H9 (cell line): ENCODE data around the gene VAV2. TPM values are rescaled to one million over a fixed set of nuclear protein-coding genes. Genes with fewer than 3 reads are reported as not detected.

ENCODE experiments used
- DNase-seq: peaks from one replicate; pipeline ENCODE4 v3.0.0-alpha.2; 2017
- H2AFZ ChIP-seq: one replicate; pipeline ENCODE4 v1.6.1; 2013; ENCODE audit warnings: mild to moderate bottlenecking, low read length, control low read depth, moderate library complexity
- H2AK5ac ChIP-seq: 2 replicates; pipeline ENCODE4 v1.6.1; 2013; ENCODE audit warnings: low read length, control low read depth, mixed read lengths; ENCODE audit not compliant: insufficient read length
- H2BK120ac ChIP-seq: one replicate; pipeline ENCODE4 v1.6.1; 2013; ENCODE audit warnings: low read depth, mild to moderate bottlenecking, low read length, control low read depth, inconsistent platforms; ENCODE audit not compliant: poor library complexity, severe bottlenecking
- H2BK12ac ChIP-seq: 2 replicates; pipeline ENCODE4 v1.6.1; 2013; ENCODE audit warnings: low read length, control low read depth, mixed read lengths, low read depth; ENCODE audit not compliant: insufficient read length
- H2BK15ac ChIP-seq: 2 replicates; pipeline ENCODE4 v1.6.1; 2013; ENCODE audit warnings: low read depth, low read length, control low read depth
- H2BK20ac ChIP-seq: one replicate; pipeline ENCODE4 v1.6.1; 2013; ENCODE audit warnings: low read depth, mild to moderate bottlenecking, low read length, control low read depth, inconsistent platforms; ENCODE audit not compliant: poor library complexity, severe bottlenecking
- H2BK5ac ChIP-seq: 2 replicates; pipeline ENCODE4 v1.6.1; 2013; ENCODE audit warnings: low read length, control low read depth, mixed read lengths; ENCODE audit not compliant: insufficient read length
- H3K14ac ChIP-seq: 2 replicates; pipeline ENCODE4 v1.6.1; 2013; ENCODE audit warnings: low read length, control low read depth; ENCODE audit not compliant: insufficient read depth
- H3K18ac ChIP-seq: 2 replicates; pipeline ENCODE4 v1.6.1; 2013; ENCODE audit warnings: low read depth, mild to moderate bottlenecking, mixed read lengths, low read length, control low read depth; ENCODE audit not compliant: insufficient read length
- H3K23ac ChIP-seq: 2 replicates; pipeline ENCODE4 v1.6.1; 2013; ENCODE audit warnings: low read length, control low read depth, mixed read lengths, low read depth; ENCODE audit not compliant: insufficient read length
- H3K23me2 ChIP-seq: 2 replicates; pipeline ENCODE4 v1.6.1; 2013; ENCODE audit warnings: low read depth, mild to moderate bottlenecking, mixed read lengths, low read length, control low read depth; ENCODE audit not compliant: insufficient read length, poor library complexity, severe bottlenecking
- H3K27ac ChIP-seq: 2 replicates; pipeline ENCODE4 v1.5.1; 2013; ENCODE audit warnings: low read length, control low read depth, mixed read lengths, low read depth; ENCODE audit not compliant: insufficient read length
- H3K27me3 ChIP-seq: 2 replicates; pipeline ENCODE4 v1.6.1; 2013; ENCODE audit warnings: low read length, control low read depth, inconsistent platforms; ENCODE audit not compliant: insufficient read depth
- H3K4ac ChIP-seq: 2 replicates; pipeline ENCODE4 v1.6.1; 2013; ENCODE audit warnings: low read depth, mild to moderate bottlenecking, control low read depth, inconsistent platforms, low read length, moderate library complexity
- H3K4me1 ChIP-seq: 2 replicates; pipeline ENCODE4 v1.6.1; 2013; ENCODE audit warnings: low read length, control low read depth, inconsistent platforms; ENCODE audit not compliant: insufficient read depth
- H3K4me2 ChIP-seq: 2 replicates; pipeline ENCODE4 v1.6.1; 2013; ENCODE audit warnings: low read length, control low read depth, mixed read lengths; ENCODE audit not compliant: insufficient read length, insufficient read depth
- H3K56ac ChIP-seq: 2 replicates; pipeline ENCODE4 v1.6.1; 2013; ENCODE audit warnings: low read depth, mild to moderate bottlenecking, mixed read lengths, low read length, control low read depth; ENCODE audit not compliant: insufficient read length
- H3K79me1 ChIP-seq: 2 replicates; pipeline ENCODE4 v1.6.1; 2013; ENCODE audit warnings: low read depth, mild to moderate bottlenecking, moderate library complexity, low read length, control low read depth, inconsistent platforms; ENCODE audit not compliant: insufficient read depth, poor library complexity, severe bottlenecking
- H3K79me2 ChIP-seq: 2 replicates; pipeline ENCODE4 v1.6.1; 2013; ENCODE audit warnings: low read length, control low read depth, inconsistent platforms; ENCODE audit not compliant: insufficient read depth
- H3K9ac ChIP-seq: 2 replicates; pipeline ENCODE4 v1.6.1; 2013; ENCODE audit warnings: low read length, control low read depth, mixed read lengths; ENCODE audit not compliant: insufficient read length; ENCODE audit errors: extremely low read depth
- H3K9me3 ChIP-seq: one replicate; pipeline ENCODE4 v1.6.1; 2013; ENCODE audit warnings: low read depth, low read length, inconsistent platforms; ENCODE audit not compliant: control insufficient read depth
- H3T11ph ChIP-seq: one replicate; pipeline ENCODE4 v1.6.1; 2013; ENCODE audit warnings: mild to moderate bottlenecking, low read length, control low read depth, inconsistent platforms
- H4K20me1 ChIP-seq: one replicate; pipeline ENCODE4 v1.6.1; 2013; ENCODE audit not compliant: control insufficient read depth, insufficient read length, insufficient read depth
- H4K5ac ChIP-seq: 2 replicates; pipeline ENCODE4 v1.6.1; 2013; ENCODE audit warnings: low read depth, mild to moderate bottlenecking, mixed read lengths, low read length, control low read depth; ENCODE audit not compliant: insufficient read length
- H4K8ac ChIP-seq: replicated peaks from 2 replicates; pipeline ENCODE4 v1.6.1; 2013; ENCODE audit warnings: low read length, control low read depth, mixed read lengths, low read depth; ENCODE audit not compliant: insufficient read length
- H4K91ac ChIP-seq: 2 replicates; pipeline ENCODE4 v1.6.1; 2013; ENCODE audit warnings: low read depth, mild to moderate bottlenecking, moderate library complexity, mixed read lengths, low read length, control low read depth; ENCODE audit not compliant: insufficient read length
- H3K27ac Mint-ChIP-seq, 3 experiments: 2 replicates in 2 of 3; 3 replicates in 1 of 3; pipeline ENCODE4 v1.8.0; 2020 to 2021; ENCODE audit warnings: mixed read lengths in 3 of 3, mild to moderate bottlenecking in 1 of 3, moderate library complexity in 1 of 3
- H3K27me3 Mint-ChIP-seq: 2 replicates; pipeline ENCODE4 v1.8.0; 2021; ENCODE audit warnings: low read depth, mild to moderate bottlenecking, moderate library complexity, mixed read lengths
- H3K36me3 Mint-ChIP-seq, 3 experiments: 2 replicates in 2 of 3; 3 replicates in 1 of 3; pipeline ENCODE4 v1.8.0; 2020 to 2021; ENCODE audit warnings: low read depth in 3 of 3, mixed read lengths in 3 of 3; ENCODE audit not compliant: insufficient read depth in 1 of 3
- H3K4me1 Mint-ChIP-seq, 2 experiments: 2 replicates each; pipeline ENCODE4 v1.8.0; 2020; ENCODE audit warnings: mixed read lengths in 2 of 2
- H3K4me3 Mint-ChIP-seq, 2 experiments: 2 replicates in 1 of 2; 3 replicates in 1 of 2; pipeline ENCODE4 v1.8.0; 2020 to 2021; ENCODE audit warnings: mild to moderate bottlenecking in 2 of 2, mixed read lengths in 2 of 2, moderate library complexity in 1 of 2
- H3K9me3 Mint-ChIP-seq, 2 experiments: 2 replicates in 1 of 2; 3 replicates in 1 of 2; pipeline ENCODE4 v1.8.0; 2020; ENCODE audit warnings: mild to moderate bottlenecking in 2 of 2, mixed read lengths in 2 of 2, moderate library complexity in 1 of 2
- WGBS: extraction: QIAGEN DNeasy Blood & Tissue Kit; methylation state at CpG from one replicate; pipeline ENCODE4 v1.1.7; 2013; ENCODE audit warnings: missing lambda C conversion rate, low lambda C conversion rate, mixed read lengths; ENCODE audit not compliant: insufficient read length; ENCODE audit errors: extremely low coverage; 5-methylcytosine and 5-hydroxymethylcytosine counted together
- total RNA-seq: library from RNA; stranded (reverse); gene quantifications from 2 replicates; pipeline ENCODE4 v1.2.1, GENCODE V29; 2021
- TF ChIP-seq, protein P1 (sequence below): fragments of 200-600 bp; sonication (generic); conservative IDR thresholded peaks from 3 replicates; pipeline ENCODE4 v1.8.0; 2021; ENCODE audit warnings: antibody characterized with exemption, mild to moderate bottlenecking

The VAV2 gene
- total RNA-seq, 1 experiment from 2014 or later, result 58.7 TPM

DNA sequence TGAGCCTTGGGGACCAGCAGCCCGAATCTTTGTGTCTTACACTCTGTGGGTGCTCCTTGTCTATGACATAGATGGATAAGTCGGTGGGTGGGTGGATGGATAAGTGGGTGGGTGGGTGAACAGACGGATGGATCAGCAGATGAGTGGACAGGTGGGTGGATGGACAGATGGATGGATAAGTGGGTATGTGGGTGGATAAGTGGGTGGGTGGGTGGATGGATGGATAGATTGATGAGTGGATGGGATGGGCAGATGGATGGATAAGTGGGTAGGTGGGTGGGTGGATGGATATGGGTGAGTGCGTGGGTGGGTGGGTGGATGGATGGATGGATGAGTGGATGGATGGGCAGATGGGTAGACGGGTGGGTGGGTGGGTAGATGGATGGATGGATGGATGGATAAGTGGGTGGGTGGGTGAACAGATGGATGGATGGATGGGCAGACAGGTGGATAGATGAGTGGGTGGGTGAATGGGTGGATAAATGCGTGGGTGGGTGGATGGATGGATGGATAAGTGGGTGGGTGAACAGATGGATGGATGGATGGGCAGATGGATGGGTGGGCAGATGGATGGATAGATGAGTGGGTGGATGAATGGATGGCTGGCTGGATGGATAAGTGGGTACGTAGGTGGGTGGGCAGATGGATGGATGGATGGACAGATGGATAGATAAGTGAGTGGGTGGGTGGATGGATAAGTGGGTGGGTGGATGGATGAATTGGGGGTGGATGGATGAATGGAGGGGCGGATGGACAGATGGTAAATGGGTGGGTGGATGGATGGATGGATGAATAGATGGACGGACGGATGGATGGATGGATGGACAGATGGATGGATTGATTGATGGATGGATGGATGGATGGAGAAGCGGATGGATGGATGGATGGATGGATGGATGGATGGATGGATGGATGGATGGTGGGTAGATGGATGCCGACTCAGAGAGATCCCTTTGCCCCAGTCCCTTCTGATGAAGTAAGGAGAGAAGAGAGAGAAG lies 121.2 kb downstream of the VAV2 start:
- TF ChIP-seq, protein P1, sequence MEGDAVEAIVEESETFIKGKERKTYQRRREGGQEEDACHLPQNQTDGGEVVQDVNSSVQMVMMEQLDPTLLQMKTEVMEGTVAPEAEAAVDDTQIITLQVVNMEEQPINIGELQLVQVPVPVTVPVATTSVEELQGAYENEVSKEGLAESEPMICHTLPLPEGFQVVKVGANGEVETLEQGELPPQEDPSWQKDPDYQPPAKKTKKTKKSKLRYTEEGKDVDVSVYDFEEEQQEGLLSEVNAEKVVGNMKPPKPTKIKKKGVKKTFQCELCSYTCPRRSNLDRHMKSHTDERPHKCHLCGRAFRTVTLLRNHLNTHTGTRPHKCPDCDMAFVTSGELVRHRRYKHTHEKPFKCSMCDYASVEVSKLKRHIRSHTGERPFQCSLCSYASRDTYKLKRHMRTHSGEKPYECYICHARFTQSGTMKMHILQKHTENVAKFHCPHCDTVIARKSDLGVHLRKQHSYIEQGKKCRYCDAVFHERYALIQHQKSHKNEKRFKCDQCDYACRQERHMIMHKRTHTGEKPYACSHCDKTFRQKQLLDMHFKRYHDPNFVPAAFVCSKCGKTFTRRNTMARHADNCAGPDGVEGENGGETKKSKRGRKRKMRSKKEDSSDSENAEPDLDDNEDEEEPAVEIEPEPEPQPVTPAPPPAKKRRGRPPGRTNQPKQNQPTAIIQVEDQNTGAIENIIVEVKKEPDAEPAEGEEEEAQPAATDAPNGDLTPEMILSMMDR, result no peak

More for the DNA sequence above, 121.2 kb downstream of the VAV2 start:
- peaks cover 23 to 25% of the 10 kb centered on the region in 2 experiments for H3K4me1 Mint-ChIP-seq
- Histone ChIP-seq H3K14ac (no peak overlapping the region), H2BK5ac (no peak overlapping the region), H3K9me3 (peaks cover under 1% of the 10 kb centered on the region), H4K5ac (no peak overlapping the region), H4K91ac (no peak overlapping the region), H3K79me2 (no peaks in the 10 kb centered on the region; the same call in 1 of the 2 replicates), H3K79me1 (no peaks in the 10 kb centered on the region), H3K4me1 (no peaks in the 10 kb centered on the region), H3K27ac (no peak overlapping the region), H3K18ac (no peak overlapping the region), H2BK12ac (no peak overlapping the region), H2BK120ac (no peak overlapping the region), H2AK5ac (no peak overlapping the region), H3K23ac (no peak overlapping the region), H3K56ac (no peak overlapping the region), H4K8ac (no peak overlapping the region), H2BK20ac (no peak overlapping the region), H4K20me1 (peaks cover 2% of the 10 kb centered on the region), H3K9ac (no peak overlapping the region), H3K4me2 (no peak overlapping the region), H2AFZ (no peak overlapping the region), H3K23me2 (no peaks in the 10 kb centered on the region), H2BK15ac (no peak overlapping the region), H3K4ac (no peak overlapping the region), H3T11ph (no peak overlapping the region), H3K27me3 (no peaks in the 10 kb centered on the region)
- H3K9me3 Mint-ChIP-seq, result peaks cover 4 to 7% of the 10 kb centered on the region in 2 experiments
- no peak overlapping the region for H3K4me3 Mint-ChIP-seq
- H3K36me3 Mint-ChIP-seq, result peaks cover 4 to 12% (median 5%) of the 10 kb centered on the region in 3 experiments
- no peak for DNase-seq
- 100% methylated on average over 1 of the region's 12 CpGs for WGBS
- H3K27ac Mint-ChIP-seq, result no peak overlapping the region; a peak in 1 of 7 replicates
- no peaks in the 10 kb centered on the region for H3K27me3 Mint-ChIP-seq
